ENCODE results near the gene KIF3B.
"Not testable (repeated sequence)": the region's sequence is repeated elsewhere in the genome, so short reads cannot be mapped to it uniquely, and the experiment has no call there.

Gene KIF3B

GRCh38 chr20:32333181-32333987 lies 55.9 kb downstream of the KIF3B start:
- no peak for DNase-seq

- no peak for DNase-seq
These were observed 56.8 kb downstream of the KIF3B start for GRCh38 chr20:32333988-32334885.

- DNase-seq, result no peak
These were observed 59.5 kb downstream of the KIF3B start for GRCh38 chr20:32336918-32337347.

GRCh38 chr20:32337937-32338661 lies 60.6 kb downstream of the KIF3B start:
- DNase-seq, result no peak

- DNase-seq, result no peak
These were observed 61.2 kb downstream of the KIF3B start for GRCh38 chr20:32338665-32339064.

- DNase-seq, result no peak
These were observed 61.7 kb downstream of the KIF3B start for GRCh38 chr20:32339116-32339515.

GRCh38 chr20:32341053-32341452 lies 63.6 kb downstream of the KIF3B start:
- not testable (repeated sequence) for DNase-seq

- no peak for DNase-seq
These were observed 66.0 kb downstream of the KIF3B start for GRCh38 chr20:32343439-32343838.

- no peak for DNase-seq
These were observed 67.5 kb downstream of the KIF3B start for GRCh38 chr20:32344835-32345506.

- DNase-seq, result no peak
These were observed 70.8 kb downstream of the KIF3B start for GRCh38 chr20:32348207-32348606.

GRCh38 chr20:32350421-32350820 lies 73.0 kb downstream of the KIF3B start:
- DNase-seq, result no peak

GRCh38 chr20:32352121-32352720 lies 74.8 kb downstream of the KIF3B start:
- DNase-seq, result no peak

- DNase-seq, result no peak
These were observed 76.5 kb downstream of the KIF3B start for GRCh38 chr20:32353848-32354496.

GRCh38 chr20:32354592-32355416 lies 77.4 kb downstream of the KIF3B start:
- no peak for DNase-seq

GRCh38 chr20:32355417-32355841 lies 78.0 kb downstream of the KIF3B start:
- no peak for DNase-seq

GRCh38 chr20:32355907-32356621 lies 78.6 kb downstream of the KIF3B start:
- not testable (repeated sequence) for DNase-seq

GRCh38 chr20:32356622-32357374 lies 79.3 kb downstream of the KIF3B start:
- DNase-seq, result no peak

- no peak for DNase-seq
These were observed 80.0 kb downstream of the KIF3B start for GRCh38 chr20:32357375-32357868.
